ENCODE data around the gene CHST9. TPM values are rescaled to one million over a fixed set of nuclear protein-coding genes. Genes with fewer than 3 reads are reported as not detected.

CHST9 gene
- polyA plus RNA-seq, 1 donor (not counting 4 experiments of a cell fraction or from before 2014, with no cell fraction given): 0.07 TPM

GRCh38 chr18:26862084-26862483, 323.0 kb downstream of the CHST9 start:
- Histone ChIP-seq H3K79me2 (ENCODE audit: control insufficient read depth, insufficient read depth, low read length) (no peaks in the 10 kb centered on the region), H3K27me3 (ENCODE audit: control insufficient read depth, extremely low read depth, insufficient read depth, low read length) (peaks cover 33% of the 10 kb centered on the region)
- FAIRE-seq: no peak

More at GRCh38 chr18:26862084-26862483, 323.0 kb downstream of the CHST9 start:
- Histone ChIP-seq H3K27ac (ENCODE audit: control insufficient read depth, insufficient read depth, low read length) (no peak overlapping the region), H3K4me2 (ENCODE audit: control insufficient read depth, extremely low read depth, insufficient read depth, low read depth, low read length) (no peak overlapping the region), H3K36me3 (ENCODE audit: control insufficient read depth in 2 of 2, extremely low read depth in 1 of 2, insufficient read depth in 2 of 2, low read length in 2 of 2) (no peaks in the 10 kb centered on the region), H3K4me1 (ENCODE audit: control insufficient read depth, extremely low read depth, insufficient read depth, low read length) (no peaks in the 10 kb centered on the region), H3K9me3 (ENCODE audit: control insufficient read depth, low read depth, low read length) (no peaks in the 10 kb centered on the region), H3K9ac (ENCODE audit: control insufficient read depth, extremely low read depth, insufficient read depth, low read length) (no peak overlapping the region), H3K9me1 (ENCODE audit: control insufficient read depth, extremely low read depth, insufficient read depth, low read length) (no peaks in the 10 kb centered on the region), H3K4me3 (ENCODE audit: control insufficient read depth in 2 of 3, extremely low read depth in 1 of 3, insufficient read depth in 2 of 3, low read depth in 1 of 3, low read length in 3 of 3) (no peak overlapping the region), H2AFZ (ENCODE audit: control insufficient read depth, low read length) (no peak overlapping the region), H4K20me1 (ENCODE audit: control insufficient read depth, extremely low read depth, insufficient read depth, low read length) (no peaks in the 10 kb centered on the region)
- dilution Hi-C loops (cut with MboI; ENCODE audit: extremely low pct_ligation_motif_present, low sequenced_read_pairs): no loop called here
- no peak for TF ChIP-seq EZH2 (IDR thresholded peaks at IDR 0.05; ENCODE audit: low read length)
- TF ChIP-seq, protein P1, sequence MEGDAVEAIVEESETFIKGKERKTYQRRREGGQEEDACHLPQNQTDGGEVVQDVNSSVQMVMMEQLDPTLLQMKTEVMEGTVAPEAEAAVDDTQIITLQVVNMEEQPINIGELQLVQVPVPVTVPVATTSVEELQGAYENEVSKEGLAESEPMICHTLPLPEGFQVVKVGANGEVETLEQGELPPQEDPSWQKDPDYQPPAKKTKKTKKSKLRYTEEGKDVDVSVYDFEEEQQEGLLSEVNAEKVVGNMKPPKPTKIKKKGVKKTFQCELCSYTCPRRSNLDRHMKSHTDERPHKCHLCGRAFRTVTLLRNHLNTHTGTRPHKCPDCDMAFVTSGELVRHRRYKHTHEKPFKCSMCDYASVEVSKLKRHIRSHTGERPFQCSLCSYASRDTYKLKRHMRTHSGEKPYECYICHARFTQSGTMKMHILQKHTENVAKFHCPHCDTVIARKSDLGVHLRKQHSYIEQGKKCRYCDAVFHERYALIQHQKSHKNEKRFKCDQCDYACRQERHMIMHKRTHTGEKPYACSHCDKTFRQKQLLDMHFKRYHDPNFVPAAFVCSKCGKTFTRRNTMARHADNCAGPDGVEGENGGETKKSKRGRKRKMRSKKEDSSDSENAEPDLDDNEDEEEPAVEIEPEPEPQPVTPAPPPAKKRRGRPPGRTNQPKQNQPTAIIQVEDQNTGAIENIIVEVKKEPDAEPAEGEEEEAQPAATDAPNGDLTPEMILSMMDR (optimal IDR thresholded peaks at IDR 0.05 in 1 of 3, IDR thresholded peaks at IDR 0.05 in 1 of 3, conservative IDR thresholded peaks at IDR 0.05 in 1 of 3; ENCODE audit: extremely low read depth in 1 of 3, insufficient read depth in 2 of 3, low read length in 3 of 3): no peak
- DNase-seq (ENCODE audit: low read depth, low spot score): no peak

Measured in keratinocyte (primary cell).